Measurements from ENCODE around the gene ACYP2.

ACYP2 gene

GRCh38 chr2:54204476-54204875 is 89.1 kb downstream of the ACYP2 start:
- H3K4me1 ChIP-seq, result no peaks in the 10 kb centered on the region
- no peak for TF ChIP-seq CTCF (IDR thresholded peaks at IDR 0.05; ENCODE audit: low read depth, low read length)
- DNase-seq, result no peak
- no peak overlapping the region for H3K4me3 ChIP-seq (ENCODE audit: low read depth, low read length)
- no peaks in the 10 kb centered on the region for H3K36me3 ChIP-seq
- H3K27me3 ChIP-seq, result no peaks in the 10 kb centered on the region
- no peaks in the 10 kb centered on the region for H3K9me3 ChIP-seq

- no peak overlapping the region for H3K4me3 ChIP-seq (ENCODE audit: low read depth, low read length)
- H3K4me1 ChIP-seq, result no peaks in the 10 kb centered on the region
- no peak for DNase-seq
- no peaks in the 10 kb centered on the region for H3K27me3 ChIP-seq
- peak; percentile 48 for TF ChIP-seq CTCF (IDR thresholded peaks at IDR 0.05; ENCODE audit: low read depth, low read length)
- H3K9me3 ChIP-seq, result no peaks in the 10 kb centered on the region
- H3K36me3 ChIP-seq, result no peaks in the 10 kb centered on the region
Observed at GRCh38 chr2:54206596-54206995, 91.2 kb downstream of the ACYP2 start.

- no peak for TF ChIP-seq CTCF (IDR thresholded peaks at IDR 0.05; ENCODE audit: low read depth, low read length)
- no peaks in the 10 kb centered on the region for H3K9me3 ChIP-seq
- H3K4me3 ChIP-seq (ENCODE audit: low read depth, low read length), result no peak overlapping the region
- H3K36me3 ChIP-seq, result no peaks in the 10 kb centered on the region
- H3K4me1 ChIP-seq, result no peaks in the 10 kb centered on the region
- no peaks in the 10 kb centered on the region for H3K27me3 ChIP-seq
- DNase-seq, result no peak
Observed at GRCh38 chr2:54207666-54208195, 92.3 kb downstream of the ACYP2 start.

GRCh38 chr2:54208364-54209240 is 93.2 kb downstream of the ACYP2 start:
- TF ChIP-seq CTCF (IDR thresholded peaks at IDR 0.05; ENCODE audit: low read depth, low read length), result no peak
- no peaks in the 10 kb centered on the region for H3K9me3 ChIP-seq
- no peaks in the 10 kb centered on the region for H3K36me3 ChIP-seq
- H3K27me3 ChIP-seq, result no peaks in the 10 kb centered on the region
- no peak for DNase-seq
- H3K4me3 ChIP-seq (ENCODE audit: low read depth, low read length), result no peak overlapping the region
- H3K4me1 ChIP-seq, result no peaks in the 10 kb centered on the region

- no peak for TF ChIP-seq CTCF (IDR thresholded peaks at IDR 0.05; ENCODE audit: low read depth, low read length)
- Histone ChIP-seq H3K9me3 (no peaks in the 10 kb centered on the region), H3K36me3 (no peaks in the 10 kb centered on the region), H3K27me3 (no peaks in the 10 kb centered on the region), H3K4me3 (ENCODE audit: low read depth, low read length) (no peak overlapping the region), H3K4me1 (no peaks in the 10 kb centered on the region)
- DNase-seq, result no peak
Observed at GRCh38 chr2:54209379-54209778, 94.0 kb downstream of the ACYP2 start.

- DNase-seq, result no peak
- TF ChIP-seq CTCF (IDR thresholded peaks at IDR 0.05; ENCODE audit: low read depth, low read length), result no peak
- H3K27me3 ChIP-seq, result no peaks in the 10 kb centered on the region
Observed at GRCh38 chr2:54212456-54212855, 97.0 kb downstream of the ACYP2 start.

More at GRCh38 chr2:54212456-54212855, 97.0 kb downstream of the ACYP2 start:
- Histone ChIP-seq H3K4me3 (ENCODE audit: low read depth, low read length) (no peak overlapping the region), H3K4me1 (no peaks in the 10 kb centered on the region), H3K9me3 (no peaks in the 10 kb centered on the region), H3K36me3 (no peaks in the 10 kb centered on the region)

All from BE2C (cell line).